HK-2 (cell line): ENCODE results near the gene GPC3.

Source experiments
- DNase-seq: peaks from one replicate; pipeline ENCODE4 v3.0.0-alpha.2; 2018; ENCODE audit not compliant: unreplicated experiment

Gene GPC3

DNA sequence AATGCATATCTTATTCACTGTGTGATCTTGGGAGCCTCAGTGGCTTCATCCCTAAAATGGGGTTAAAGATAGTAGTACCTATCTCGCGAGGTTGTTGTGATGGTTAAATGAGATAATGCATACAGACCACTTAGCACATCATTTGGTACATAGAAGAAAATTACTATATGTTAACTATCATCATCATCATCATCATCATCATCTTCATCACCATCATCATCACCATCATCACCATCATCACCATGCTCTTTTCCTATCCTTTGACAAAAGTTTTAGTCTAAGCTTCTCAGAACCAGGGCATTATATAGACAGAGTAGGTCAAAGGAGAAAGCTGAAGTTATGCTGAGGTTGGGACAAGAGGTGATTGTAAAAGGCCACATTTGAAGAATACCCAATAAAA is 145.0 kb downstream of the GPC3 start:
- DNase-seq = no peak

- peak; percentile 14 for DNase-seq
These were observed 146.4 kb downstream of the GPC3 start for GRCh38 chrX:133838761-133839676.

DNA sequence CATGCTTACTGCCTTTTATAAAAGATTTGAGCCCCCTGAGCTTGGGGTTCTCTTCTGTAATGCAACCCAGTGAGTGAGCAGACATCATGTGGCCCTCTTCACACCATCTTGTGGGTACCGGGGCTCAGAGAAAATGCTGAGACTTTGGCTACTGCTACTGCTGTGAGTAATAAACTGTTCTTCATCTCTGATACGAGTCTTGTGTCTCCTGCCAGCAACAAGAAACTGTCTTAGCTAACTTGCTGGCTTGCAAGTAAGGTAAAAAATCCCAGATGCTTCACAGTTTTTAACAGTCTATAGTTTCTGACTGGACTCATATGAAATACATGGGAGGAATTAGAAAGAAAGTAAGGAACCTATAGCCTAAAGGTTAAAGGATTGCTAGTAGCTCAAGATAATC is 148.3 kb downstream of the GPC3 start:
- DNase-seq = no peak

- no peak for DNase-seq
These were observed 148.8 kb downstream of the GPC3 start for GRCh38 chrX:133836561-133836960.

DNA sequence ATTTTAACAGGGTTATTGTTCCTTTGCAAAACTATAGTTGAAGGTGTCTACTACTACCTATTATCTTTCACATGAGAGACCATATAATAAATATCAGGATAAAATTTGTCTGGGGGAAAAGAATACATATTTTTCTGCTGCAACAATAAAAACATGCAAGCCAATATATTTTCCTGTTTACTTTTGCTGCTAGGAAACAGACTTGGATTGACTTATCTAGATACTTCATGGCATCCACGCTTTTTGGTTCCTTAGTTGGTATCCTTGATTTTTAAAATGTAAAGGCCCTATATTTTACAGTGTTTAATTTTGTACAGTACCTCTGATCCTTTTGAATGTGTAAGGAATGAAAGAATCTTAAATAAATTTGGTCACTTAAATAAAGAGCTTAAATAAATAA is 150.6 kb downstream of the GPC3 start:
- no peak for DNase-seq

DNA sequence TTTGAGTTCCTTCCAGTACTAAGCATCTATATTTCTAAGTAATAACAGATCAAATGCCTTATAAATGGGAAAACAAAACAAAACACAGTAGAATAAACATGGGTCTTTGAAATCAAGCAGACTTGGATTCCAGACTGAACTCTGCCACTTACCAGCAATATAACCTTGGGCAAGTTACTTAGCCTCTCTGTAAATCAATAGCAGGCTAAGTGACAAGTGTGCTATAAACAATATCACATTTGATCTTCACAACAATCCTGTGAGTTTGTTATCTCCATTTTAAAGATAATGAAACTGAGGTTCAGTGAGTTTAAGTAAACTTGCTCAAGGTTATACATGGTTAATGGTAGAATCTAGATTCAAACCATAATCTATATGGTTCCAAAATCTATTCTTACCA is 165.8 kb downstream of the GPC3 start:
- no peak for DNase-seq

DNA sequence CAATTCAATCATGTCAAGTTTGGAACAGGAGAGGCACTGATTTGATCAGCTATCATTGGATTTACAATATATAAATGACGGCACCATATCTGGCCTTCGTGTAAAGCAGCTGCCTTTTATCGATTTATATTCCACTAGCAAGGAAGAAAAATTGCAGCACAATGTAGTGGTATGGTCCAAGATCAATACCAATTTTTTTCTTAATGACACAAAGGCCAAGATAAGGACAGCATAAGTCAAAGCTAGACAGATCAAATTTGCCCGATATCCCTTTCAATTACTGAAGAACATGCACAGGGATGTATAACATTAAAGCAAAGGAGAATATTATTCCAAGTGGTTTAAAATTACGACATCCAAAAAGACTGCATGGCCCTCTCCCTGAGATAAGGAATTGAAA is 167.4 kb downstream of the GPC3 start:
- no peak for DNase-seq

DNA sequence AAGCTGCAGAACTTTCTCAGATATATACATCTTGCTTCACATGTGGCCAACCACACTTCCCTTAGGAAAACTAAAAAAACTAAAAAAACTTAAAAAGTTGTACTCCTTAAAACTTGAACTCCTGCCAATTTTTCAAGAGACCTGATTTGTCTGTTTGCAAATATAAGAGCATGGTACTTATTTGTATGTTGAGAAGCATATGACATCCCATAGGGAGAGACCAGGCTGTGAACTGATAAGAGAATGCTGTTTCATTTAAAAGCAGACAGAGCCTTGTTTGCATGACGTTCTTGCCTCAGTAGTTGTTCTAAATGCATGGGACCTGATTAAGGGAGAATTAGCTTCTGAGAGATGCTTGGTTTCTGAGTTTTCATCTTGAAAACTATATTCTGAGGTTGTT is 169.9 kb downstream of the GPC3 start:
- no peak for DNase-seq

DNA sequence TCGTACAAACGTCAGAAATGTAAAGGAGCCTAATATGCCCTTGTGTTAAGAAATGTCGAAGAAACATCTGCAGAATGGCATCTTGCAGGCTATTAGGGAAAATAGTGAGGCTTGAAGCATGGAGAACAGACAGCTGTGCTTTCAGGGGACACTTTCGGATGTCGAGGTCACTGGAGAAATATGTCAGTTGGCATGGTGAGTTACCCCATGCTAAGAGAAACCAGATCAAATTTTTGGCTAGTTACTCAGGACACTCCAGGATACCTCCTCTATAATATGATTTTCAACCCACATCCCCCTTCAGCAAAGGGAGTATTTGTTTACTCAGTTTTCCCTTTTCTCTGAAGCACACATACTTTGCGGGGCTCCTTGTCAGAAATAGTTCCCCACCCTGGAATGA is 171.4 kb downstream of the GPC3 start:
- no peak for DNase-seq

- no peak for DNase-seq
These were observed 173.0 kb downstream of the GPC3 start for GRCh38 chrX:133812402-133812801.

DNA sequence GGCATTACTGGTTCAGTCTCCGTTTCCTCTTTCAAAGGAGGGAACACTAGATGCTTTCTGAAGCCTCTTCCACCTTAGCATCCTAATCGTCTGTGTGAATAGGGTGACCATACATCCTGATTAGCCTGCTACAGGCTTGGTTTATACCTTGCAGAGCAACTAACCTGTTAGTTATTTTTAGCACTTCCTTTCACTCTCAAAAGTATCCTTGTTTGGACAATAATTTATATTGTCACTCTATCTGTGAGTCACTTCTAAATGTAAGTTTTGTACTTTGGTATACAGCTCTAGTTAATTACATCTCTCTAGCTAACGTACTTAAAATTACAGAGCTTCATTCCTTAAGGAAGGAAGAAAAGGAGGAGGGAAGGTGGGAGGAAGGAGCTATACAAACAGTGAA is 174.5 kb downstream of the GPC3 start:
- DNase-seq = no peak

- DNase-seq = no peak
These were observed 181.3 kb downstream of the GPC3 start for GRCh38 chrX:133804072-133804471.

GRCh38 chrX:133796282-133796681 is 189.1 kb downstream of the GPC3 start:
- no peak for DNase-seq

GRCh38 chrX:133794126-133794525 is 191.3 kb downstream of the GPC3 start:
- DNase-seq = no peak

DNA sequence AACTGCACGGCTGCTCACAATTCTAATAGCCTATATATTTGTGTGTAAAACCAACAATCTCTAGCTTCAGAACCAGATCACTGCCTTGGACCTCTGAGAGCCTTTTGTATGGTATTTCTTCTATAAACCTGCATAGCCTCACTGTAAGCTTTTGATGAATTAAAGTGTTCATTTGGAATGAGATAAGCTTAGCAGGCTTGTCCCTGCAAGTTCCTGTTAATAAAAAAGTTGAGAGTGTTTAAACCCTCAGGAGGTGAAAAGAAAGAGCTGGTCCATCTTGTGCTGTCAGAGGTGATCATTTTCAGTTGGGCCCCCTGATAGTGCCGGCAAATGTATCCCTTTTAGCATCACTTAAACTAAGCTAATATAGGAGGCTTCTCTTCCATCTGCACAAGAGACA is 191.8 kb downstream of the GPC3 start:
- DNase-seq = no peak

DNA sequence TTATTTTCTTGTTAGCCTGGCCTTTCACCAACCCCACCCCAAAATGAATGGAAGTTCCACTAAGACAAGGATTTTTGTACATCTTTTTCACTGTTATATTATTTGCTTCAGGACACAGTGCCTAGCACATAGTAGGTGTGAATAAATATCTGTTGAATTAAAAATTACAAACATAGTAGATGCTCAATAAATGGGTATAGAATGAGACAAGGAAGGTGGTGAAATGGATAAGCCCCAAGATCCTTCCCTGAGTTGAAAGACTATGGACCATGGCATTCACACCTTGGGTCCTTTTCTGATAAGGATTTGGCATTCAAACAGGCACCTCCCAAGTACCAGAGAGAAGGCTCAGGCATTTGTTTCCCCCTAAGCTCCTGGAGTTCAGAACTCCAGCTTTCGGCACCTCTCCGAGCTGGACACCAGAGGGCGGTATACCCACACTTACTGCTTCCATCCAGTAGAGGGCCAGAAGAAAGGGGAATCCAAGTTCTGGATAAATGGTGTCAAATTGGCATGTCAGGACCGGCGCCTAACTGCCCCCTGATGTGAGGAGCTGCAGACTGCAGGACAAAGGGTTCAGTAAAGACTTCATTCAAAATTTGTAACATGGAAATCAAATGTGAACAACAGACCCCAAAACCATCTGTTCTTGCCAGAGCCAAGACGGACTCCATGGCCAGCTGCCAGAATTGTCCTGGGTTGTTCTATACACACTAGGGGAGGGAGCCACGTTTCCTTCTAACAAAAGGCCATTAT is 193.0 kb downstream of the GPC3 start:
- peak; percentile 46 for DNase-seq

DNA sequence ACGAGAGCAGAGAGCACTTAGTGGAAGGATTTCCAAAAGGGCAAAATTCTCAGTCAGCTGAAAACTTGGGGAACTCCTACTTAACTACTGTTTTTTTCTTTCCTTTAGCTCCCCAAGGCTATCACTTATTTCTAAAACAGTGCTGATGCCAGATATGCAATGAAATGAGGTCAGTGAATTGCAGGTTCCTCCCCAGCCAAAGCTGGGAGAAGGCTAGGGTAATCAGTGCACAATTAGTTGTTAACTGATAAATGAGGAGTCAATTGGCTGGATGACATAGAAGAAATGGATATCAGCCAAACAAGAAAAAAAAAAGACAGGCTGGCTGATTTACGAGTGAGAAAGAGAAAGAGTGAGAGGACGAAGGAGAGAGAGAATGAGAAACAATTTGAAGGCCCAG is 195.6 kb downstream of the GPC3 start:
- no peak for DNase-seq

DNA sequence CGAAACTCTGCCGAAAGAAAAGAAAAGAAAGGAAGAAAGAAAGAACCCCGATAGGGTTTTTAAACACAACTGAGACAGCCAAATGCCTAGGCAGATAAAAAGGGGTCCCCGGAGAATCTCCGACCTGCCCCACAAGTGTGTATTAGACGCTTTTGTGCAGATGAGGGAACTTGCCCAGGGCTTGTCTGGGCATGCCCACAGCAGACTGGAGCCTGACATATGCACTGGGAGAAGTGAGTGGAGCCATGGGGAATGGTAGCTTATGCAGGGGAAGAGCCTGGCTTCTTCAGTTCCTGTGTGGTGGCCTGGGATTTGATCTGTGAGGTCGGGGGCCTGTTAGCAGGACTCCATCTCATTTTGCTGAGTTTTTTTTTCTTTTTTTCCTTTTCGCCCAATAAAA is 199.0 kb downstream of the GPC3 start:
- DNase-seq = no peak

- no peak for DNase-seq
These were observed 202.1 kb downstream of the GPC3 start for GRCh38 chrX:133783274-133783673.

DNA sequence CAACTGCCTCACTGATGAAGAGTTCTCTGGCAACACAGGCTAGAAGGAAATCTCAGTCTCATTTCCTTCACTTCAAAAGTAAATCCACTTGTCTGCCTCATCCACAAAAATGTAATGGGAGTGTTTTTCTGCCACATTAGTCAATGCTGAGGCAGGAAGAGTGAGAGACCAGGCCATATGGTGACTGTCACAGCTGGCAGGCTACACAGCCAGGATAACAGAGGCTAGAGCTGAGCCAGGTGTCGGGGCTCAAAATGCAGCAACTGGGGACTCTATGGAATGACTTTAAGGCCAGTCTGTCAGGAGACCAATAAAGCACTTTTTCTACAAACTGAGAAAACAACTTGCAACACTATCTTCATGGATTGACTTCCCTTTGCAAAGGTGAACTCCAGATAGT is 204.2 kb downstream of the GPC3 start:
- no peak for DNase-seq

GRCh38 chrX:133776072-133776471 is 209.3 kb downstream of the GPC3 start:
- DNase-seq = peak; percentile 12

- DNase-seq = no peak
These were observed 210.6 kb downstream of the GPC3 start for GRCh38 chrX:133774807-133775206.

DNA sequence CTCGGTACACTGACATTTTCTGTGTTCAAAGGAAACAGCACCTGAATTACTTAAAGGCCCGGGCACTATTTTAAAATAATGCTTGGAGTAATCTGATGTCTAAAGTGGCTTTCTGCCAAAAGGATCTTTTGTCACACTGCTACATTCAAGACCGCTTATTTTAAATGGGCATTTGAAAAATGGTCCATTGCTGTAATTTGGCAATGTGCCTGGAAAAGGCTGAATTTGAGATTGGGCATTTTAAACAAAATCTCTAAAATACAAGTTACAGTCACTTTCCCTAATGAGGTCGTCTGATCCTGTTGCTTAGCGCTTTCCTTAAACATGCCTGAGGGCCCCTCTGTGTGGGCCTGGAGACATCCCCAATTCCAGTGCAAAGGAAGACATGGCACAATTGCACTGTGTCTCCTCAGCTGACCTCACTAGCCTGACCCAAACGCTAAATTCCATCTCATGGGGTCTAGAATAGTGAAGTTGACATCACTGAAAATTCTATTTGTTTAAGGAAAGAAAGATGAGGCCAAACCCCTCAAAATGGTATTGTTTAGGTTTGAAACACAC is 214.2 kb downstream of the GPC3 start:
- DNase-seq = no peak
